ENCODE data around the gene HEY2. TPM values are rescaled to one million over a fixed set of nuclear protein-coding genes. Genes with fewer than 3 reads are reported as not detected.

Gene HEY2
- total RNA-seq, 6 donors from 2014 or later = 1.3 to 3.3 (median 1.8) TPM

GRCh38 chr6:125759959-125760457, 10.6 kb downstream of the HEY2 start:
- no peak for ATAC-seq (ENCODE audit: low FRiP score in 2 of 2)
- 69 to 82% methylated on average over 5 of the region's 5 CpGs for WGBS, 2 donors
- no peak for TF ChIP-seq CTCF (IDR thresholded peaks at IDR 0.05)
- no peak for TF ChIP-seq POLR2A (IDR thresholded peaks at IDR 0.05)
- TF ChIP-seq EP300 (IDR thresholded peaks at IDR 0.05) = no peak
- no peak for TF ChIP-seq POLR2AphosphoS5 (IDR thresholded peaks at IDR 0.05)
- Histone ChIP-seq H3K27me3 (no peaks in the 10 kb centered on the region), H3K9me3 (no peaks in the 10 kb centered on the region), H3K4me3 (no peak overlapping the region), H3K27ac (no peak overlapping the region), H3K4me1 (no peaks in the 10 kb centered on the region), H3K36me3 (peaks cover 0 to 7% (median 2%) of the 10 kb centered on the region in 4 donors)
- DNase-seq = no peak

GRCh38 chr6:125764121-125764671, 14.8 kb downstream of the HEY2 start:
- DNase-seq = no peak
- ATAC-seq (ENCODE audit: low FRiP score in 2 of 2) = no peak
- Histone ChIP-seq H3K27me3 (no peaks in the 10 kb centered on the region), H3K4me3 (no peak overlapping the region), H3K27ac (no peak overlapping the region), H3K36me3 (peaks cover 0 to 5% (median 2%) of the 10 kb centered on the region in 4 donors), H3K4me1 (no peaks in the 10 kb centered on the region), H3K9me3 (no peaks in the 10 kb centered on the region)
- WGBS, 2 donors = 66 to 81% methylated on average over 2 of the region's 2 CpGs
- no peak for TF ChIP-seq POLR2AphosphoS5 (IDR thresholded peaks at IDR 0.05)
- TF ChIP-seq EP300 (IDR thresholded peaks at IDR 0.05) = no peak
- no peak for TF ChIP-seq CTCF (IDR thresholded peaks at IDR 0.05)
- TF ChIP-seq POLR2A (IDR thresholded peaks at IDR 0.05) = no peak

- no peaks in the 10 kb centered on the region for H3K9me3 ChIP-seq
- no peaks in the 10 kb centered on the region for H3K4me1 ChIP-seq
- no peak for TF ChIP-seq POLR2AphosphoS5 (IDR thresholded peaks at IDR 0.05)
- no peak overlapping the region for H3K4me3 ChIP-seq
- ATAC-seq (ENCODE audit: low FRiP score in 2 of 2) (no peak), DNase-seq (no peak)
- no peaks in the 10 kb centered on the region for H3K36me3 ChIP-seq
- no peaks in the 10 kb centered on the region for H3K27me3 ChIP-seq
- no peak overlapping the region for H3K27ac ChIP-seq
- 63 to 75% methylated on average over 1 of the region's 1 CpG for WGBS, 2 donors
These were observed 16.5 kb downstream of the HEY2 start for GRCh38 chr6:125765944-125766343.

GRCh38 chr6:125766641-125767040, 17.2 kb downstream of the HEY2 start:
- H3K36me3 ChIP-seq = no peaks in the 10 kb centered on the region
- no peak for ATAC-seq (ENCODE audit: low FRiP score in 2 of 2)
- WGBS, 2 donors = 83 to 92% methylated on average over 4 of the region's 4 CpGs

GRCh38 chr6:125769147-125769783, 19.8 kb downstream of the HEY2 start:
- ATAC-seq (ENCODE audit: low FRiP score in 2 of 2) (no peak), DNase-seq (no peak)
- Histone ChIP-seq H3K4me3 (no peak overlapping the region), H3K27ac (no peak overlapping the region), H3K27me3 (no peaks in the 10 kb centered on the region), H3K9me3 (no peaks in the 10 kb centered on the region), H3K36me3 (no peaks in the 10 kb centered on the region), H3K4me1 (no peaks in the 10 kb centered on the region)
- WGBS, 2 donors = 65 to 68% methylated on average over 6 of the region's 6 CpGs
- no peak for TF ChIP-seq EP300 (IDR thresholded peaks at IDR 0.05)
- TF ChIP-seq POLR2A (IDR thresholded peaks at IDR 0.05) = no peak
- TF ChIP-seq POLR2AphosphoS5 (IDR thresholded peaks at IDR 0.05) = no peak
- TF ChIP-seq CTCF (IDR thresholded peaks at IDR 0.05) = no peak

More at GRCh38 chr6:125766641-125767040, 17.2 kb downstream of the HEY2 start:
- no peak overlapping the region for H3K27ac ChIP-seq
- no peaks in the 10 kb centered on the region for H3K4me1 ChIP-seq
- no peak for TF ChIP-seq POLR2AphosphoS5 (IDR thresholded peaks at IDR 0.05)
- TF ChIP-seq CTCF (IDR thresholded peaks at IDR 0.05) = no peak
- no peak for TF ChIP-seq EP300 (IDR thresholded peaks at IDR 0.05)
- no peak for TF ChIP-seq POLR2A (IDR thresholded peaks at IDR 0.05)
- H3K9me3 ChIP-seq = no peaks in the 10 kb centered on the region
- H3K27me3 ChIP-seq = no peaks in the 10 kb centered on the region
- no peak overlapping the region for H3K4me3 ChIP-seq
- DNase-seq = no peak
